NCI-H187 (cell line): ENCODE measurements around the gene PACS1.

Experiments used
- DNase-seq, 2 experiments: peaks; one replicate each; lab custom pipeline; 2025; lab: John Stamatoyannopoulos, UW

PACS1 gene

GRCh38 chr11:66142370-66143263 lies 72.5 kb downstream of the PACS1 start:
- DNase-seq = no peak

GRCh38 chr11:66143264-66143566 lies 73.1 kb downstream of the PACS1 start:
- DNase-seq = no peak

- no peak for DNase-seq
Observed at GRCh38 chr11:66143996-66144678, 74.1 kb downstream of the PACS1 start.

- no peak for DNase-seq
Observed at GRCh38 chr11:66146074-66146473, 76.0 kb downstream of the PACS1 start.

DNA sequence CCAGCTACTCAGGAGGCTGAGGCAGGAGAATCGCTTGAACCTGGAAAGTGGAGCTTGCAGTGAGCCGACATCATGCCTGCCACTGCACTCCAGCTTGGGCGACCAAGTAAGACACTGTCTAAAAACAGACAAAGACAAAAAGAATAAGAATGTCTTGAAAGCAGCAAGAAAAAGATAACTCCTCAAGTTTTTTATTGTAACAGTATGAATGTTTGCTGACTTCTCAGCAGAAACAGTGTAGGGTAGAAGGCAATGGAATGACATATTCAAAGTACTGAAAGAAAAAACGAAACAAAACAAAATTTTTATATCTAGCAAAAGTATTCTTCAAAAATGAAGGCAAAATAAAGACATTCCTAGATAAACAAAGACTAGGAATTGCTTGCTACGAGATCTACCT lies 76.9 kb downstream of the PACS1 start:
- no peak for DNase-seq

- DNase-seq = no peak
Observed at GRCh38 chr11:66150140-66150539, 80.1 kb downstream of the PACS1 start.

- no peak for DNase-seq
Observed at GRCh38 chr11:66150725-66151124, 80.7 kb downstream of the PACS1 start.

- no peak for DNase-seq
Observed at GRCh38 chr11:66151273-66151672, 81.2 kb downstream of the PACS1 start.

DNA sequence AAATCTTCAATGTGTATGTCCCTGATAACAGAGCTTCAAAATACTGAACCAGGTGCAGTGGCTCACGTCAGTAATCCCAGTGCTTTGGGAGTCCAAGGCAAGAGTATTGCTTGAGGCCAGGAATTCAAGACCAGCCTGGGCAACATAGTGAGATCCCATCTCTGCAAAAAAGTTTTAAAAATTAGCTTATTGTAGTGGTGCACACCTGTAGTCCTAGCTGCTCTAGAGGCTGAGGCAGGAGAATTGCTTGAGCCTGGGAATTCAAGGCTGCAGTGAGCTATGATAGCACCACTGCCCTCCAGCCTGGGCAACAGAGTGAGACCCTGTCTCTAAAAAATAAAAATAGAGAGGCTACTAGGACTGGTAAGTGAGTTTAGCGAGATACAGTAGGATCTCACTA lies 84.0 kb downstream of the PACS1 start:
- no peak for DNase-seq

DNA sequence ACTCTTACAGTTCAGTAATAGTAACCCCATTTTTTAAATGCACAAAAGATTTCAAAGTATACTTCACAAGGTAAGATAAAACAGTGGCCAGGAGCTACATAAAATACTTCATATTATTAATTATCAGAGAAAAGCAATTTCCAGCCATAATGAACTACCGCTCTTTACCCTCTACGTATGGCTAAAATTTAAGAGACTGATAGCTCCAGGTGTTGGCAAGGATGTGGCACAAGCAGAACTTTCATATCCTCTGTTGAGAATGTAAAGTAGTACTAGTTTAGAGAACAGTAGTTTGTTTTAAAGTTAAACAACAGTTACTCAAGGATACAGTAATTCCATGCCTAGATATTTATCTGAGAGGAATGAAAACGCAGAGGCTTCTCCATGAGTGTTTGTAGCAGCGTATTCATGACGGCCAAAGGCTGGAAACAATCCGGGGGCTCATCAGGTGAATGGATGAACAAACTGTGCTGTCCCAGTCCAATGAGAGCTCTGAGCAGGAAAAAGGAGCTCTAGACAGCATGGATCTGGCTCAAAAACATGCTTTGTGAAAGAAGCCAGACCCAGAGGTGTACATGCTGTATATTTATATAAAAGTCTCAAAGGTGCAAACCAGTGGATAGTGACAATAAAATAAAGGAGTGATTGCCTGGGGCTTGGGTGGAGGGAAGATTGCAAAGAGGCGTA lies 85.5 kb downstream of the PACS1 start:
- no peak for DNase-seq

DNA sequence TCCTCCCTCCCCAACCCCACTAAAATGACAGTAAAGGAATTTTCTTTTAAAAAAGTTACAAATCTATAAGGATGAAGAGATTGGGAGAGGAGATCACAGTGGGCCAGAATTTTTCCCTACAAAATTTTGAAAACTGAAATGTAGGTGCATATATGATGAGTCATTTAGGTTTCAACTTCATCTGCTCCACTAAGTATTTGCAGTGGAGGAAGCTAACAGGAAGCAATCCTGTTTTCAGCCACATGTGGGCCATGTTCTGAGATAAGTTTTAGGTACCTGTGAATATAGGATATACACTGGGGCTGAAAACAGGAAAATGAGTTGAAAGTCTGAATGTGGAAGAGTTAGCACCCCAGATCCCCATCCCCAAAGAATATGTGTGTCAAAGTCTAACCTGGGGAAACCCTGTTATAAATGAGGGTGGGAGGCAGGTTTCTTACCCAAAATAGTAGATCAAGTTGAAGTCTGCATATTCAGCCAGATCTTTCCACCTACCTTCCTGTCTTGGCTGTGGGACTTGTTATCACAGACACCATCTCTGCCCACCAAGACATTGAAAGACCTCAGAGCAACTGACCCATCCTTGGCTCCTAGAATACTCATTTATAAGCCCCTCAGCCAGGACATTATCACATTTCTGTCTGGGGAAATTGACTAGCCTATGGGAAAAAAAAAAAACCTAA lies 87.3 kb downstream of the PACS1 start:
- no peak for DNase-seq

DNA sequence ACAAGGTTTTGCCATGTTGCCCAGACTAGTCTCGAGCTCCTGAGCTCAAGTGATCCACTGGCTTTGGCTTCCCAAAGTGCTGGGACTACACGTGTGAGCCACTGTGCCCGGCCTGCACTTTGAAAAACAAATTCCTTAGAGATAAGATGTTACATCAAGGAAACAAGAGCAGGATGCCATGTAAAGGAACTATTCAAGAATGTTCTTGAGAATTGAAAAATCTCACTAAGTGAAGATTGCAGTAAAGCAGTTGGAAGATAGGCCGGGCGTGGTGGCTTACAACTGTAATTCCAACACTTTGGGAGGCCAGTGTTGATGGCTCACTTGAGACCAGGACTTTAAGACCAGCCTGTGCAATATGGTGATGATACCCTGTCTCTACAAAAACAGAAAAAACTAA lies 88.1 kb downstream of the PACS1 start:
- no peak for DNase-seq

- DNase-seq = no peak
Observed at GRCh38 chr11:66159324-66159984, 89.4 kb downstream of the PACS1 start.

DNA sequence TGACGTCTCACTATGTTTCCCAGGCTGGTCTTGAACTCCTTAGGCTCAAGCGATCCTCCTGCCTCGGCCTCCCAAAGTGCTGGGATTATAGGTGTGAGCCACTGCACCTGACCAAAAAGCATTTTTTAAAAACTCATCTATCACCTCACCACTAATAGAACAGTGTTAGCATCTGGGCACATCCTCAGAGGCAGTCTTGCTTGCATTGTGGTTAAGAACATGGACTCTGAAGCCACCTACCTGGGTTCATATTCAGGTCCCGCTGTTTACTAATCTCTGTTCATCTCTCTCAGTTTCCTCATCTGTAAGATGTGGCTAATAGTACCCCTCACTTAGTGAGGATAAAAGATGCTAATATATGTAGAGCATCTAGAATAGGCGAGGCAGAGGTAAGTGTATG lies 90.6 kb downstream of the PACS1 start:
- DNase-seq = no peak

DNA sequence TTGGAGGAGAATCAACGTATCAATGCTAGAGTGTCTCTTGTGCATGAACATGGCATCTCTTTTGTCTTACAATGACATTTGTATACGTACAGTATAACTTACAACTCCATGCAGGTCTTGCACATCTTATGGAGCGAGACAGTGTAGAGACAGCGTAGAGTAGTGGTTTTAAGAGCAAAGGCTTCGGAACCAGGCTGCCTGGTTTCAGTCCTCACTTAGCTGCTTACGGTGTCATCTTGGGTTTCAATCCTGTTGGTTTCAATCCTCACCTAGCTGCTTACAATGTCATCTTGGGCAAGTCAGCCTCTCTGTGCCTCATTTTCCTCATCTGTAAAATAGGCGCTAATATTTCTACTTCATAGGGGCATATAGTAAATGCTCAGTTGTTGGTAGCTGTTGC lies 98.2 kb downstream of the PACS1 start:
- no peak for DNase-seq

DNA sequence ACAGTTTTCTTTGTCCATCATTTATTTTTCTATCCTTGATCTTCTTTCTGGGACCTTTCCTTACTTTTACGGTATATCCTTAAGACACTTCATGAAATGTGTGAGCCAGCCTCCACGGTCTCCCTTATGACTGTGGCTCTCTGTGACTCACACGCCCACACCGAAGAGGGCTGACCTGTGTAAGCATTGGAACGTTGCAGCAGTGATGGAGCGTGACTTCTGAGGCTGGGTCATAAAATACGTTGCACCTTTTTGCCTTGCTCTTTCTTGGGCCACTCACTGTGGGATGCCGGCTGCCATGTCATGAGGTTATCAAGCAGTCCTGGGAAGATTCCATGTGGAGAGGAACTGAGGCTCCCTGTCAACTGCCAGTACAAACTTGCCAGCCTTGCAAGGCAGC lies 102.1 kb downstream of the PACS1 start:
- DNase-seq = no peak

DNA sequence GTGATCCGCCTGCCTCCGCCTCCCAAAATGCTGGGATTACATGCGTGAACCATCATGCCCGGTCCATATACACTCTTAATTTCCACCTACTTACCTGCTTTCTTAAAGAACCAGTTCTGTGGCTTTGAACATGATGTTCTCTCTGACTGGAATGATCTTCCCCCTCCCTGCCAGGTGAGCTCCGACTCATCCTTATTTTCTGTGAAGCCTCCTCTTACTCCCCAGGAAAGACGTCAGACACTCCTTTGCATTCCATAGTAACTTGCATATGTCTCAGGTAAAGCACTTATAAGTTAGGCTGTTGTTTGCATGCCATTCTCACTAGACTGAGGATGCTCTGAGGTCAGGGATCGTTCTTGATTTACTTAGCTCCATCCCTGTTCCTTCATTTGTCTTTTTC lies 106.6 kb downstream of the PACS1 start:
- DNase-seq = no peak

GRCh38 chr11:66178183-66178582 lies 108.1 kb downstream of the PACS1 start:
- DNase-seq = no peak

DNA sequence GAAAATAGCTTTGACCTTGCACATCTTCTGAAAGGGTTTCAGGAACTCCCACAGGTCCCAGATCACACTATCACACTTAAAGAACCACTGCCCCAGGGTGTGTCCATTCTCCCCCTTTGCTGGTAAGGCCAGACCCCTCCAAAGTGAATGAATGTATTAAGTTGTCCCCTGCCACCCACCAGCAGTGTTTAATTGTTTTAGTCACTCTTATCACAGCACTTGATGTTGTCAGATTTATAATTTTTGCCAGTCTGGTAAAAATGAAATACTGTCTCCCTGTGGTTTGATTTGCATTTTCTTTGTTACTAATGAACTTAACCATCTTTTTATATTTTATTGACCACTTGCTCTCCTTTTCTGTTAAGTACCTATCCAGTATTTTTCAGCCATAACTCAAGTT lies 108.8 kb downstream of the PACS1 start:
- DNase-seq = no peak

- no peak for DNase-seq
Observed at GRCh38 chr11:66181632-66182315, 111.7 kb downstream of the PACS1 start.

- no peak for DNase-seq
Observed at GRCh38 chr11:66183494-66184048, 113.5 kb downstream of the PACS1 start.
